HepG2 (cell line): ENCODE results near the gene TRIM27. TPM values are rescaled to one million over a fixed set of nuclear protein-coding genes. Genes with fewer than 3 reads are reported as not detected.

ENCODE experiments used
- ATAC-seq: fragments of 200-7000 bp; cut with Tn5 transposase; 3 replicates; pipeline ENCODE4 v1.9.1; 2020; ENCODE audit warnings: mild to moderate bottlenecking, moderate library complexity
- BruUV-seq: library from RNA; stranded (reverse); fragments of 400-500 nt; replicated peaks from 2 replicates; lab custom pipeline; 2021; lab: Mats Ljungman, UMichigan
- CTCF ChIA-PET: fragments of 300-600 bp; formaldehyde crosslinking; extraction: SDS; loops from one replicate; lab custom pipeline; 2021; ENCODE audit warnings: low total read pairs, inconsistent platforms, low intra/inter-chr PET ratio; lab: Yijun Ruan, JAX
- POLR2A ChIA-PET: fragments of 350-600 bp; sonication (Branson Sonifier 250); formaldehyde crosslinking; loops from one replicate; lab custom pipeline; 2020; ENCODE audit warnings: antibody characterized with exemption, inconsistent platforms; lab: Yijun Ruan, JAX
- DNase-seq: peaks from one replicate; pipeline ENCODE4 v3.0.0-alpha.2; 2015; ENCODE audit warnings: low spot score
- FAIRE-seq: peaks from 3 replicates; lab custom pipeline; 2011; peaks lifted over from hg19 to GRCh38; lab: Jason Lieb, UNC
- H2AFZ ChIP-seq: one replicate; pipeline ENCODE4 v1.6.1; 2011; ENCODE audit warnings: low read length, inconsistent platforms
- H3K27ac ChIP-seq: fragments of 300-600 bp; 3 replicates; pipeline ENCODE4 v1.8.0; 2011; ENCODE audit warnings: mixed run types, mild to moderate bottlenecking, mixed read lengths, low read length, inconsistent platforms; ENCODE audit not compliant: insufficient read depth; ENCODE audit errors: extremely low read length
- H3K27me3 ChIP-seq, 2 experiments: fragments of 200-600 bp in 1 of 2; 2 replicates in 1 of 2; 3 replicates in 1 of 2; pipeline versions ENCODE4 v1.6.0 to v1.8.0; 2011; ENCODE audit warnings: low read length in 2 of 2, mild to moderate bottlenecking in 2 of 2, moderate library complexity in 2 of 2, inconsistent platforms in 1 of 2; ENCODE audit not compliant: insufficient read depth in 2 of 2, control insufficient read depth in 1 of 2
- H3K36me3 ChIP-seq, 2 experiments: fragments of 200-600 bp in 1 of 2; replicated peaks in 1 of 2; 2 replicates in 1 of 2; 3 replicates in 1 of 2; pipeline versions ENCODE4 v1.5.1 to v1.8.0; 2011; ENCODE audit warnings: low read length in 2 of 2, inconsistent platforms in 1 of 2; ENCODE audit not compliant: insufficient read depth in 2 of 2, control insufficient read depth in 1 of 2
- H3K4me1 ChIP-seq: 2 replicates; pipeline ENCODE4 v1.5.1; 2012; ENCODE audit warnings: low read length, inconsistent platforms; ENCODE audit not compliant: insufficient read depth
- H3K4me2 ChIP-seq: 2 replicates; pipeline ENCODE4 v1.6.0; 2011; ENCODE audit warnings: low read depth, low read length, inconsistent platforms
- H3K4me3 ChIP-seq, 3 experiments: fragments of 200-600 bp in 1 of 3; sonication (generic), shearing (Covaris generic) in 1 of 3; replicated peaks in 1 of 3; 2 replicates each; pipeline ENCODE4 v1.5.1; 2011 to 2016; ENCODE audit warnings: low read length in 3 of 3, inconsistent platforms in 2 of 3, low read depth in 2 of 3, mild to moderate bottlenecking in 2 of 3, control low read depth in 1 of 3, mixed read lengths in 1 of 3; ENCODE audit not compliant: insufficient read depth in 1 of 3
- H3K79me2 ChIP-seq: one replicate; pipeline ENCODE4 v1.6.1; 2011; ENCODE audit warnings: low read length, inconsistent platforms; ENCODE audit not compliant: insufficient read depth
- H3K9ac ChIP-seq: 2 replicates; pipeline ENCODE4 v1.6.0; 2011; ENCODE audit warnings: mild to moderate bottlenecking, low read depth, low read length, inconsistent platforms; ENCODE audit not compliant: insufficient read depth
- H3K9me3 ChIP-seq: 2 replicates; pipeline ENCODE4 v1.5.1; 2012; ENCODE audit warnings: mild to moderate bottlenecking, low read length
- H4K20me1 ChIP-seq: 2 replicates; pipeline ENCODE4 v1.6.0; 2011; ENCODE audit warnings: inconsistent platforms, mild to moderate bottlenecking, low read length, moderate library complexity; ENCODE audit not compliant: insufficient read depth
- AKAP8 ChIP-seq: sonication (generic); formaldehyde crosslinking; IDR thresholded peaks from 2 replicates; pipeline ENCODE4 v1.5.1; 2020; ENCODE audit warnings: mild to moderate bottlenecking, missing genetic modification reagents
- ARNT ChIP-seq: fragments of 450-650 bp; IDR thresholded peaks from 2 replicates; pipeline ENCODE4 v1.6.1; 2017
- DMAP1 ChIP-seq: IDR thresholded peaks from 2 replicates; pipeline ENCODE4 v1.6.1; 2016
- GATA4 ChIP-seq: sonication (generic); IDR thresholded peaks from 2 replicates; pipeline ENCODE4 v1.6.1; 2016; ENCODE audit warnings: antibody characterized with exemption, low read depth, borderline replicate concordance
- HIVEP1 ChIP-seq: sonication (generic); formaldehyde crosslinking; IDR thresholded peaks from 2 replicates; pipeline ENCODE4 v1.4.0; 2020; ENCODE audit warnings: mild to moderate bottlenecking, missing genetic modification reagents
- HOXA3 ChIP-seq: sonication (generic); formaldehyde crosslinking; IDR thresholded peaks from 2 replicates; pipeline ENCODE4 v1.5.0; 2020; ENCODE audit warnings: missing genetic modification reagents
- IRF1 ChIP-seq: sonication (generic); formaldehyde crosslinking; IDR thresholded peaks from 2 replicates; pipeline ENCODE4 v1.4.0; 2020; ENCODE audit warnings: low read depth, mild to moderate bottlenecking, missing genetic modification reagents
- PCBP2 ChIP-seq: fragments of 200-400 bp; formaldehyde crosslinking; optimal IDR thresholded peaks from 2 replicates; pipeline ENCODE3; 2018; ENCODE audit warnings: low read length, low read depth; ENCODE audit not compliant: poor library complexity, severe bottlenecking
- POLR2AphosphoS5 ChIP-seq: IDR thresholded peaks from 2 replicates; pipeline ENCODE4 v1.6.1; 2012; ENCODE audit warnings: low read depth, low read length
- RAD51 ChIP-seq: fragments of 450-650 bp; IDR thresholded peaks from 2 replicates; pipeline ENCODE4 v1.6.1; 2016; ENCODE audit warnings: borderline replicate concordance
- RNF2 ChIP-seq: fragments of 450-650 bp; conservative IDR thresholded peaks from 2 replicates; pipeline ENCODE4 v1.6.1; 2016; ENCODE audit warnings: low read depth
- ZNF788 ChIP-seq: sonication (generic); formaldehyde crosslinking; IDR thresholded peaks from 2 replicates; pipeline ENCODE4 v1.5.0; 2020; ENCODE audit warnings: mild to moderate bottlenecking, missing genetic modification reagents, borderline replicate concordance
- ZNF792 ChIP-seq: IDR thresholded peaks from 2 replicates; pipeline ENCODE4 v1.6.1; 2016
- WGBS: methylation state at CpG from one replicate; pipeline ENCODE4 v1.1.6; 2017; ENCODE audit warnings: low lambda C conversion rate; 5-methylcytosine and 5-hydroxymethylcytosine counted together
- in situ Hi-C: cut with HindIII; loops from 2 replicates; pipeline ENCODE4 v1.10.0; 2017; ENCODE audit warnings: low pct_unique_long_range_greater_than_20kb; ENCODE audit not compliant: extremely low pct_ligation_motif_present
- intact Hi-C: fragments of 100-400 bp; cut with micrococcal nuclease; formaldehyde crosslinking; loops from one replicate; pipeline ENCODE4 v1.10.0; 2022; ENCODE audit not compliant: unreplicated experiment
- polyA plus RNA-seq, 8 experiments: library from polyadenylated mRNA; depleted of rRNA in 3 of 8; stranded (reverse) in 7 of 8; unstranded in 1 of 8; fragments of >200 nt; fragmentation: Illumina TruSeq in 4 of 8; extraction: Trizol in 4 of 8; gene quantifications; 2 replicates each; pipeline versions ENCODE4 v1.2.1 to v1.2.3, GENCODE V29; 2011 to 2016; ENCODE audit warnings: low read depth in 4 of 8, missing spikeins in 1 of 8, mixed read lengths in 1 of 8; ENCODE audit not compliant: insufficient read depth in 1 of 8
- total RNA-seq, 5 experiments: library from RNA; depleted of rRNA; stranded (reverse); fragments of >200 nt; fragmentation: Illumina TruSeq; extraction: Trizol; gene quantifications; 2 replicates each; pipeline ENCODE4 v1.2.3, GENCODE V29; 2016; ENCODE audit warnings: low read depth in 1 of 5
- TF ChIP-seq, protein P1 (sequence below): sonication (generic); formaldehyde crosslinking; IDR thresholded peaks from 2 replicates; pipeline ENCODE4 v1.4.0; 2020; ENCODE audit warnings: missing genetic modification reagents
- TF ChIP-seq, protein P2 (sequence below), 2 experiments: sonication (generic) in 1 of 2; formaldehyde crosslinking in 1 of 2; IDR thresholded peaks; 2 replicates each; pipeline versions ENCODE4 v1.5.1 to v1.6.1; 2011 to 2020; ENCODE audit warnings: borderline replicate concordance in 1 of 2, low read depth in 1 of 2, low read length in 1 of 2, mild to moderate bottlenecking in 1 of 2, missing genetic modification reagents in 1 of 2, moderate library complexity in 1 of 2
- TF ChIP-seq, protein P3 (sequence below): IDR thresholded peaks from 2 replicates; pipeline ENCODE4 v1.6.1; 2016; ENCODE audit warnings: missing genetic modification reagents, missing compliant biosample characterization

The TRIM27 gene
- total and polyA plus RNA-seq, 2 of the 13 experiments (the other 11 are each of a cell fraction or from before 2014, with no cell fraction given): 88.6 to 112 TPM

- TF ChIP-seq PCBP2: no peak
- TF ChIP-seq, protein P1, sequence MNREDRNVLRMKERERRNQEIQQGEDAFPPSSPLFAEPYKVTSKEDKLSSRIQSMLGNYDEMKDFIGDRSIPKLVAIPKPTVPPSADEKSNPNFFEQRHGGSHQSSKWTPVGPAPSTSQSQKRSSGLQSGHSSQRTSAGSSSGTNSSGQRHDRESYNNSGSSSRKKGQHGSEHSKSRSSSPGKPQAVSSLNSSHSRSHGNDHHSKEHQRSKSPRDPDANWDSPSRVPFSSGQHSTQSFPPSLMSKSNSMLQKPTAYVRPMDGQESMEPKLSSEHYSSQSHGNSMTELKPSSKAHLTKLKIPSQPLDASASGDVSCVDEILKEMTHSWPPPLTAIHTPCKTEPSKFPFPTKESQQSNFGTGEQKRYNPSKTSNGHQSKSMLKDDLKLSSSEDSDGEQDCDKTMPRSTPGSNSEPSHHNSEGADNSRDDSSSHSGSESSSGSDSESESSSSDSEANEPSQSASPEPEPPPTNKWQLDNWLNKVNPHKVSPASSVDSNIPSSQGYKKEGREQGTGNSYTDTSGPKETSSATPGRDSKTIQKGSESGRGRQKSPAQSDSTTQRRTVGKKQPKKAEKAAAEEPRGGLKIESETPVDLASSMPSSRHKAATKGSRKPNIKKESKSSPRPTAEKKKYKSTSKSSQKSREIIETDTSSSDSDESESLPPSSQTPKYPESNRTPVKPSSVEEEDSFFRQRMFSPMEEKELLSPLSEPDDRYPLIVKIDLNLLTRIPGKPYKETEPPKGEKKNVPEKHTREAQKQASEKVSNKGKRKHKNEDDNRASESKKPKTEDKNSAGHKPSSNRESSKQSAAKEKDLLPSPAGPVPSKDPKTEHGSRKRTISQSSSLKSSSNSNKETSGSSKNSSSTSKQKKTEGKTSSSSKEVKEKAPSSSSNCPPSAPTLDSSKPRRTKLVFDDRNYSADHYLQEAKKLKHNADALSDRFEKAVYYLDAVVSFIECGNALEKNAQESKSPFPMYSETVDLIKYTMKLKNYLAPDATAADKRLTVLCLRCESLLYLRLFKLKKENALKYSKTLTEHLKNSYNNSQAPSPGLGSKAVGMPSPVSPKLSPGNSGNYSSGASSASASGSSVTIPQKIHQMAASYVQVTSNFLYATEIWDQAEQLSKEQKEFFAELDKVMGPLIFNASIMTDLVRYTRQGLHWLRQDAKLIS (CRISPR knock-in tag): peak; percentile 48; the same call in 1 of the 2 replicates
- TF ChIP-seq ARNT: no peak
- no peak for TF ChIP-seq HIVEP1 (CRISPR knock-in tag)
- TF ChIP-seq POLR2AphosphoS5: peak; percentile 78
- 0 out of 2 replicates have a peak, but pooled peaks have one; percentile 9 for TF ChIP-seq HOXA3 (CRISPR knock-in tag)
- 0 out of 2 replicates have a peak, but pooled peaks have one; percentile 19 for TF ChIP-seq DMAP1 (CRISPR knock-in tag)
- TF ChIP-seq GATA4: 0 out of 2 replicates have a peak, but pooled peaks have one; percentile 50
- TF ChIP-seq RNF2: no peak
Observed at GRCh38 chr6:28948782-28949486, 25.1 kb upstream of the TRIM27 start (continued).

GRCh38 chr6:28947831-28948270 lies 24.1 kb upstream of the TRIM27 start:
- intact Hi-C loops: no loop called here
- Histone ChIP-seq H3K79me2 (no peaks in the 10 kb centered on the region), H3K4me3 (peak overlapping the region in 2 of 3 experiments; percentile 16 to 23; a peak in 2 of 6 replicates), H3K27me3 (peaks cover 0 to 3% of the 10 kb centered on the region in 2 experiments; a peak in 1 of 5 replicates), H3K27ac (peak overlapping the region; percentile 54), H4K20me1 (no peaks in the 10 kb centered on the region), H3K36me3 (no peaks in the 10 kb centered on the region), H3K9ac (peak overlapping the region; percentile 52; the same call in 1 of the 2 replicates), H3K9me3 (no peaks in the 10 kb centered on the region), H3K4me2 (peak overlapping the region; percentile 58), H2AFZ (no peak overlapping the region), H3K4me1 (peaks cover 73% of the 10 kb centered on the region)
- peak; percentile 53 for FAIRE-seq
- peak; percentile 94 for DNase-seq
- POLR2A ChIA-PET: interaction anchor here (0.8 to 2.6 kb wide), 5 partner anchors 25 to 82 kb away, joined by 3 to 17 read pairs (median 7); partner anchors contain the start of gene TRIM27
- WGBS: 18% methylated on average over 1 of the region's 1 CpG
- CTCF ChIA-PET: no interaction called here
- peak; percentile 86 for ATAC-seq
- BruUV-seq: no TSS peak
- in situ Hi-C loops: no loop called here
- TF ChIP-seq IRF1 (CRISPR knock-in tag): no peak
- TF ChIP-seq ZNF788: no peak
- TF ChIP-seq, protein P2, sequence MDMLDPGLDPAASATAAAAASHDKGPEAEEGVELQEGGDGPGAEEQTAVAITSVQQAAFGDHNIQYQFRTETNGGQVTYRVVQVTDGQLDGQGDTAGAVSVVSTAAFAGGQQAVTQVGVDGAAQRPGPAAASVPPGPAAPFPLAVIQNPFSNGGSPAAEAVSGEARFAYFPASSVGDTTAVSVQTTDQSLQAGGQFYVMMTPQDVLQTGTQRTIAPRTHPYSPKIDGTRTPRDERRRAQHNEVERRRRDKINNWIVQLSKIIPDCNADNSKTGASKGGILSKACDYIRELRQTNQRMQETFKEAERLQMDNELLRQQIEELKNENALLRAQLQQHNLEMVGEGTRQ (IDR thresholded peaks at IDR 0.05; ENCODE audit: low read depth, low read length): no peak
- TF ChIP-seq, protein P2 (CRISPR knock-in tag; IDR thresholded peaks at IDR 0.05; ENCODE audit: borderline replicate concordance): no peak
- TF ChIP-seq AKAP8: no peak
- TF ChIP-seq RAD51: no peak
- TF ChIP-seq, protein P3, sequence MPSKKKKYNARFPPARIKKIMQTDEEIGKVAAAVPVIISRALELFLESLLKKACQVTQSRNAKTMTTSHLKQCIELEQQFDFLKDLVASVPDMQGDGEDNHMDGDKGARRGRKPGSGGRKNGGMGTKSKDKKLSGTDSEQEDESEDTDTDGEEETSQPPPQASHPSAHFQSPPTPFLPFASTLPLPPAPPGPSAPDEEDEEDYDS: peak; percentile 32; the same call in 1 of the 2 replicates
- no peak for TF ChIP-seq ZNF792 (CRISPR knock-in tag)
